Esophagus squamous epithelium (tissue), 4 donors: Measurements from ENCODE around the gene MGMT.

Source experiments
- CTCF ChIP-seq, 6 experiments: fragments of 450-650 bp in 4 of 6; fragments of 200-600 bp in 2 of 6; sonication (generic) in 2 of 6; IDR thresholded peaks; one replicate each; pipeline ENCODE4 v1.5.1; 2016 to 2019; ENCODE audit warnings: antibody characterized with exemption in 6 of 6, mild to moderate bottlenecking in 4 of 6, moderate library complexity in 4 of 6
- POLR2A ChIP-seq, 4 donors: fragments of 450-650 bp; IDR thresholded peaks; one replicate each; pipeline ENCODE4 v1.6.1; 2017; ENCODE audit warnings: antibody characterized with exemption in 4 of 4, mild to moderate bottlenecking in 4 of 4, moderate library complexity in 3 of 4

- TF ChIP-seq CTCF (IDR thresholded peaks at IDR 0.05) (no peak), POLR2A (IDR thresholded peaks at IDR 0.05) (no peak)
Observed at GRCh38 chr10:129617768-129618167, 150.7 kb downstream of the MGMT start.
